NCI-H2029 treated with DMSO at 0.1 percent for 48 hours (cell line): ENCODE results near the gene SNRPD3.
"Not testable (repeated sequence)": the region's sequence is repeated elsewhere in the genome, so short reads cannot be mapped to it uniquely, and the experiment has no call there.

ENCODE experiments used
- DNase-seq: peaks from one replicate; lab custom pipeline; 2025; lab: John Stamatoyannopoulos, UW

Gene SNRPD3

DNA sequence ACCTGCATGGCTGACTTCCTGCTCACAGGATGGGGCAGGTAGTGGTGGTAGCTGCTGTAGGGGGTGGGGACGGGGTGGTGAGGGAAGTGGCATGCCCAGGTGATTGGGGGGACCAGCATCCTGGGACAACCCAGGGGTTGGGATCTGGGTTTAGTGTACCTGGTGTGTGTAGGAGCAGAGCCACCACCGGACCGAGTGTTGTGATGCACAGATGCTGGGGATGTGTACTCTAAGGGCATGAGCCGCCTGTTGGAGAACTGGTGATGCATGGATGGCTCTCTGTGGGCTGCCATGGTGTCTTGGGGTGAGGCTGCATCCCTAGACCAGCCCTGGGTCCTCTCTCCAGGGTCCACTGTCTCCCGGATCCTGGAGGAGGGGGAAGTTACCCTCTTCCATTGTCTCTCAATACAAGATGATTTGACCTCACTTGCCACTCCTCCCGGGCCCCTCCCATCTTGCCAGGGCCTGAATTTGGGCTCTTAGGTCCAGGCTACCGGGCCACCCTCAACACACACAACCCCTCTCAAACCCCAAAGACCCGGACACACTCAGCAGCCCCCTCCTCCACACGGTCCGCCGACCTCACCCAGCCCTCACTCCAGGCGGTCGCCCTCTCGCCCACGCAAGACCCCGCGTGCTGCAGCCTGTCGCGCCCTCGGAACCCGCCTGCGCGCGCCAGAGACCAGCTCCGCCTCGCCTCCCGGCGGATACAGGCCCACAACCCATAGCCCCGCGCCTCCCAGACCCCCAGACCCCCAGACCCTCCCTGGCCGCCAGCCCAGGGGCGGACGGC is 36.5 kb downstream of the SNRPD3 start:
- no peak for DNase-seq

GRCh38 chr22:24592851-24593558 is 37.2 kb downstream of the SNRPD3 start, which contains the start of gene LRRC75B:
LRRC75B (minus strand) TSS chr22:24593073; CDS start chr22:24593039, 34 bp downstream.
- no peak for DNase-seq

DNA sequence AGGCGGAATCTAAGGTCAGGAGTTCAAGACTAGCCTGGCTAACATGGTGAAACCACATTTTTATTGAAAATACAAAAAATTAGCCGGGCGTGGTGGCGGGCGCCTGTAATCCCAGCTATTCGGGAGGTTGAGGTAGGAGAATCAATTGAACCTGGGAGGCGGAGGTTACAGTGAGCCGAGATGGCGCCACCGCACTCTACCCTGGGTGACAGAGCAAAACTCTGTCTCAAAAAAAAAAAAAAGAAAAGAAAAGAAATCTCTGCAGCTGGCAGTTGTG is 37.7 kb downstream of the SNRPD3 start:
- DNase-seq, result not testable (repeated sequence)

- DNase-seq, result no peak
Measured at GRCh38 chr22:24593836-24594568, 38.2 kb downstream of the SNRPD3 start.

DNA sequence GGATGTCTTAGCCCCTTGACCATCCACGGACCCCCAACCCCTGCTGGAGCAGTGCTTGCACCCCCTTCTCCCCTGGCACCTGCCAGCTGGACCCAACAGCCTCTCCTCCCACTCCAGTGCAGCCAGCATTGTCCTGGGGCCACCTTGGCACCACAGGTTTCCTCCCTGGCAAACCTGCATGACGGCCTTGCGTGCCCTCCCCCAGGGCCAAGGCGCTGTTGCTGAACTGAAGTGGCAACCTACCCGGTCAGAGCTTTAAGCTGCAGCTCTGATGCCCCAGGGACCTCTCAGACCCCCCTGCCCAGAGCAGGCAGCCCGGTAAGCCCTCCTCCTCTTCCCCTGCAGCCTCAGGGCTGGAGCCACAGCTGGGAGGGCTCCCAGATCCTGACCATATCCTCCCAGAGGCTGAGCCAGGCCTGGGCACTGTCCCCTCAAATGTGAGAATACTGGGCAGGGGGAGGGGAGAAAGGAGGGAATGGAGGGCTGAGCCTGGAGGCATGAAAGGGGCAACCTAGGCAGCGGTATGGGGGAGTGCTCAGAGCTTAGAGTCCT is 38.8 kb downstream of the SNRPD3 start:
- no peak for DNase-seq

GRCh38 chr22:24595228-24595627 is 39.4 kb downstream of the SNRPD3 start:
- DNase-seq, result no peak

DNA sequence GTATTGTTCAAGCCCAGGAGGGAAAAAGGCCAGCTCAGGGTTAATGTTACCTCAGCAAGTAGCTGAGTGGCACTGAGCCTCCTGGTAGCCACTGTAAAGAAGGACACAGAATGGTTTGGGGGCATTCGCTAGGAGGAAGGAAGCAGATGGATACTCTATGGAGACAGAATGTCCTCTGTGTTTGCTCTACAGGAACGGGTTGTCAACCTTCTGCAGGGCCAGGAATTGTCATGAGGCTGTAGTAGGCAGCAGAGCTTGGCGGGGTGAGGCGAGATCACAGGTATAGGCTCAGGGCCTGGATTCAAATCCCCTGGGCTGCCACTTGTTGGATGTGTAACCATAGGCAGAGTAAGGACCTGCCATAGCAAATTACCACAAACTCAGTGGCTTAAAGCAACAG is 40.1 kb downstream of the SNRPD3 start:
- DNase-seq, result no peak

GRCh38 chr22:24597076-24597475 is 41.3 kb downstream of the SNRPD3 start:
- DNase-seq, result not testable (repeated sequence)

- DNase-seq, result no peak
Measured at GRCh38 chr22:24599514-24599913, 43.7 kb downstream of the SNRPD3 start.

DNA sequence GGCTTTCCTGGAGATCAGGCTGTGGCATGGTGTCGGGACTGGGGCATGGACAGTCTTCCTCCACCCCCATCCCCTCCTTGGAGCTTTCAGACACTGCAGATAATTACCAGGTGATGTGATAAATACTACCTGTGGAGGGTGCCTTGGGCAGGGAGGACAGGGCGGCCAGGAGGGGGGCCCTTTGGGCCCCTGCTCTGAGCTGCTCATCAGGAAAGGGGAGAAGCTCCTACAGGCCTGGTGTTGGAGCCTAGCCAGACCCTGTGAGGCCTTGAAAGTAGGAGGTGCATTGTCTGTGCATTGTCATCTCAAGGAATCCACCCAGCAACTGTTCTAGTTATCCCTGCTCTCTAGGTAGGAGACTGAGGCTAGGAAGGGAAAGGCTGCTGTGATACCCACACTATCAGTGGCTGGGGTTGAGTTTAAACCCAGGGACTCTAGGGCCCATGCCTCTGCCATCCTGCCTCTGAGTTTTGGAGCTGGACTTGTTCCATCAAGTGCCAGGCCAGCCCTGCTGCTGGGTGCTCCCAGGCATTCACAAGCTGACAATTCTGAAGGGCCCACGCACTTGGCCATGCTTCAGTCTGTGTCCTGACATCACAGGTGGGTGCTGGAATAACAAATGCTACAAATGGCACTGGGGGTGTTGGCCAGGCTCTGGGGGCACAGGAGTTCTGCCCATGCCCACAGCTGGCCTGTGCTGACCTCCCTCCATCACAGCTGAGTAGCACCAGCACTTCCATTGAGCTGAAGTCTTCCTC is 44.3 kb downstream of the SNRPD3 start:
- DNase-seq, result not testable (repeated sequence)

DNA sequence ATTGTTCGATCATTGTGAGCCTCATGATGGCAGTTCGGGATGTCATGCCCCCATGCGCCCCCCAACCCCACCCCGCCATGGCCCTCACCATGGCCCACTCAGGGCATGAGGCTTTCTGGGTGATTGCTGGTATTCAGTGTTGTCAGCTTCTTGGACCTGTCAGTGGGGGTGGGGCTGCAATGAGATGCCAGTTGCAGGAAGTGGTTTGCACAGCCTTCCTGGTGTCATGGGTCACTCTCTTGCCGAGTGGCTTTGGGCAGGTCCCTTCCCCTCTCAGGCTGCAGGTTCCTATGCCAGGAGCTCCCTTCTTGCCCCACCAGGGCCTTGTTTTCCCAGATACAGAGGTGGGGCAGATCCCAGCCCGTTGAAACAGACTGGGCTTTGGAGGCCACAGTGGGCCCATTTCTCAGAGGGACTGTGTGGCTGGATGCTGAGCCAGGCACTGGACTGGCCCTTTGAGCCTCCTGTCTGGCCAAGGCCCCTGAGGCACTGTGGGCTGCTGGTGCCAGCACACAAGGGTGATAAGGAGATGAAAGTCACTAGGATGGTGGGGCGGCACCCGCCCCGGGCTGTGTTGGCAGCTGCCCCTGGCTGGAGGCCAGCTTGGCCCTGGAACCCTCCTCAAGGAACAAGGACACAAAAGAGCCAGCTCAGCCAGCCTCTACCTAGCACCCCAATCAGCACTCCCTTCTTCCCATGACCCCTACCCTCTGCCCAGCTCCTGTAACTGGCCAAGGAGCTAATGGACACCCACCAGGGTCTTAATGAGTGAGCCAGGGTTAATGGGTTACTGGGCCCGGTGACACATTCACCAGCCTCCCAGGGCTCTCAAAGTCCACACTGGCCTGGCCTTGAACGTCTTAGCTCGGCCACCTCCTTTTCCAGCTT is 45.7 kb downstream of the SNRPD3 start:
- DNase-seq, result no peak

DNA sequence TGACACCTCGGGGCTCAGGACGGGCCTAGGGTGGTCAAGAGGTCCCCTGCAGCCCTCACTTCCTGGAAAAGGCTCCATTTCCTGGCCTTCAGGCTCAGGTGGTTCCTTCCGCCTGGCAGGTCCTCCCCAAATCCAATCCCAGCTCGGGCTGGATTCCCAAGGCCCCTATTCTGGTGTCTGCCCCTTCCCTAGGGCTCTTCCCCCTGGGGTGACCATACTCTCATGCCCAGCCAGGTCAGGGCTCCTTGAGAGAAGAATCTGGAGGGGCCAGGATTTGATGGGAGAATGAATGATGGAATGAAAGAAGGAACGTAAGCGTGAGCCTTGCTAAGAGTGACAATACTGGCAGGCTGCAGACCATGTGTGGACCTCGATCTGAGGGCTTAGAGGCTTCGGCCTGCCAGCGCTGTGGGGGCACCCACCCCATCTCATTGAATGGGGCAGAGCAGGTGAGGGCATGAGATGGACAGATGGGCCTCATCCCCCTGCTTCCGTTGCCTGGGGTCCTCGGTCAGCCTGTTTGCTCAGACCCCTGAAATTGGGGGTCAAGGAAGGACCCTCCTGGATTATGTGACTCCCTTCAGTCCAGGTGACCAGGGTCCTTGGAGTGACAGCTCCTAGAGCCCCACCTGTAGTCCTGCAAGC is 46.4 kb downstream of the SNRPD3 start:
- not testable (repeated sequence) for DNase-seq

DNA sequence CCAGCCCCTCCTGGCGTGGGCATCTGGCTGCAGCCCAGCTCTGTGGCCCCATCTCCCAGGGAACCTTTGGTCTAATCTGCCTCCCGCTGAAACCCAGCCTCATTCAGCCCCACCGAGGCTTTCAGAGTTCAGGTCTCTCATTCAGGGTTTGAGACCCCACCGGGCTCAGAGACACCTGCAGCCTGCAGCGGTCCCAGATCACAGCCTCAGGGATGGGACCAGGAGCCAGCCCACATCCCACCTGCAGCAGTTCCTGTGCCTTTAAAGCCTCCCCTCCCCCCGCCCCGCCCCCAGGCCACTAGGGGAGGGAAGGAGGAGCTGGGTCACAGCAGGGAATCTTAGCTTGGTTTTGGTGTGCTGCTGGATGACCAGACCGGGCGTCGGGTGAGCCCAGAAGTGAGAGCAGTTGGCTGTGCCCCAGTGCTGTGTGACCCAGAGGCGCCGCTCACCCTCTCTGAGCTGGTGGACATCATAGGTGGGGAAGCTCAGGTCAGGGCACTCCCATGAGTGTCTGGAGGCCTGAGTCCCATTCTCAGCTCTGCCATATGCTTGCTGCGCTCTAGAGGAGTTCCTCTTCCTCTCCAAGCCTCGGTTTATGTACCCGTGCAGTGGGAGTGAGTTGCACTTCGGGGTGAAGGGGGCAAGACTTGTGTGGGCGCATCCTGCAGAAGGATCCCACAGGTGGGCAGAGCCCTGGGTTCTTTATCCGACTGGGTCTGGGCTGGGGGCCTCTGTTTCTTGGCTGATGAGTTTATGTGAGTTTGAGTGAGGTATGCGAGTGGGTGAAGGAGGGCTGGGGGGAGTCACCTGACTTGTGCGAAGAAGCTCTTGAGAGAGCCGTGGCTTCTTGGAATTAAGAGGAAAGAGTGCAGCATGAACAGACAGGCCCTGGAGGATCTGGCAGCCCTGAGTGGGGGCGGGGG is 47.3 kb downstream of the SNRPD3 start, which contains the start of gene GGT1:
Gene GGT1 (plus strand): TSS at position 347 of the 923 bp plus-strand sequence. CDS start 7,889 bp downstream, outside the sequence.
- not testable (repeated sequence) for DNase-seq

- DNase-seq, result not testable (repeated sequence)
Measured at GRCh38 chr22:24603770-24604629, 48.2 kb downstream of the SNRPD3 start.

GRCh38 chr22:24606340-24606739 is 50.5 kb downstream of the SNRPD3 start:
- not testable (repeated sequence) for DNase-seq

- not testable (repeated sequence) for DNase-seq
Measured at GRCh38 chr22:24607429-24607983, 51.7 kb downstream of the SNRPD3 start.

- not testable (repeated sequence) for DNase-seq
Measured at GRCh38 chr22:24608327-24608726, 52.5 kb downstream of the SNRPD3 start.

DNA sequence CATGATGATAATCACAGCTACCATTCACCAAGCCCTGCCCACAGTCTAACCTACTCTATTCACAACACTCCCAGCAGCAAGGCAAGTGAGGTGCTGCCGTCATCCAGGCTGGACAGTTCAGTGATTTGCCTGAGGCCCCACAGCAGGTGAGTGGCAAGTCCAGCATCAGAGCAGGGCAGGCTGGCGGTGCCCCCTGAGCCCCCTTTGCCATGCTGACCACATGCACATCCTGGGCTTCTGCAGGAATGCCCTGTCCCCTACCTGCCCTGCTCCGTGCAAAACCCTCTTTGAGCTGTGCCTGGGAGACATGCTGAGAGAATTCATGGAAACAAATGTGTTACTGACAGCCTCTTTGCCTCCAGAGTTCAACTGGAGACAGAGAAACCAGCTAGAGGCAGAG is 54.1 kb downstream of the SNRPD3 start:
- DNase-seq, result not testable (repeated sequence)
